GM04504 (cell line): ENCODE data around the gene GRSF1.
"Not testable (repeated sequence)": the region's sequence is repeated elsewhere in the genome, so short reads cannot be mapped to it uniquely, and the experiment has no call there.

Experiments used
- DNase-seq: peaks from one replicate; pipeline ENCODE4 v3.0.0-alpha.2; 2012; ENCODE audit warnings: low read depth

Gene GRSF1

GRCh38 chr4:70833675-70834074 is 6.0 kb downstream of the GRSF1 start:
- no peak for DNase-seq

DNA sequence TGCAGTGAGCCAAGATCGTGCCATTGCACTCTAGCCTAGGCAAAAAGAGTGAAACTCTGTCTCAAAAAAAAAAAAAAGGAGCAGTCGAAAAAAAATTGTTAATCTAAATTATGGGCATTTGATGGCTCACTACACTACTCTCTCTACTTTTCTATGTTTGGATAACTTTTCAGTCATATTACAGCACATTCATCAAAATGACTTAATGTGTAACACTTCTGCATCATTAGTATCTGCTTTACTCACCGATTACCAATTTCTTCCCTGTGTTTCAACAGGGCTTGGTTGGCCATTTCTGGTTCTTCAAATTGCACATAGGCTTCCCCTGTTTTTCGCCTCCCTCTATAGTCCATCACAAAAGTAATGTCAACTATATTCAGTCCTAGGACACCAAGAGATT is 8.4 kb downstream of the GRSF1 start:
- no peak for DNase-seq

- DNase-seq: no peak
These were observed 9.6 kb downstream of the GRSF1 start for GRCh38 chr4:70830054-70830453.

- DNase-seq: no peak
These were observed 10.2 kb downstream of the GRSF1 start for GRCh38 chr4:70829492-70829891.

DNA sequence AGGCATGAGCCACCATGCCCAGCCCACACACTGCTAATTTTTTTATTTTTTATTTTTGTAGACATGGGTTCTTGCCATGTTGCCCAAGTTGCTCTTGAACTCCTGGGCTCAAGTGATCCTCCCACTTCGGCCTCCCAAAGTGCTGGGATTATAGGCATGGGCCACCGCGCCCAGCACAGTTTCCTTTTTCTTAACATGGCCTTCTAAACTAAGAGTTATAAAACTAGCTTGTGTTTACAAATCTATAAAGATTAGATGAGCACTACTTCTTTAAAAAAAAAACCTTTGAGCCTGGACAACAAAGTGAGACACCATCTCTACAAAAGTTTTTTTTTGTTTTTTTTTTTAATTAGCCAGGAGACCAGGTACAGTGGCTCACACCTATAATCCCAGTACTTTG is 10.7 kb downstream of the GRSF1 start:
- DNase-seq: no peak

DNA sequence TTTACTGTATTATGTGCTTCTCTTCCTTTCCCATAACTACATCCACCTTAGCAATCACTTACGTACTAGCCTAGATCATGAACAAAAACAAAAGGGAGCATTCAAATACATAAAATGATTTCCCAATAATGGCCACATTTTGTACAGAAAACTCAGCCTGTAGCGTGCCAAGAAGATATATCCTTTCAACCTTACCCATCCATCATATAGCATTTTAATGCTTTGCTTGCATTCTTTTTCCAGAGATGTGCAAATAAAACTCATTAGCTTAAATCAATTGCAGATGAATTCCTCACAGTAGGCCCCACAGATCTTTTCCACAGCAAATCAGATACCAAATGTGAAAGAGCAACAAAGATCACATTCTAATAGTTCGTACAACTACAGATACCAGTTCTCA is 20.8 kb downstream of the GRSF1 start:
- DNase-seq: no peak

GRCh38 chr4:70818173-70818855 is 21.4 kb downstream of the GRSF1 start:
- DNase-seq: no peak

DNA sequence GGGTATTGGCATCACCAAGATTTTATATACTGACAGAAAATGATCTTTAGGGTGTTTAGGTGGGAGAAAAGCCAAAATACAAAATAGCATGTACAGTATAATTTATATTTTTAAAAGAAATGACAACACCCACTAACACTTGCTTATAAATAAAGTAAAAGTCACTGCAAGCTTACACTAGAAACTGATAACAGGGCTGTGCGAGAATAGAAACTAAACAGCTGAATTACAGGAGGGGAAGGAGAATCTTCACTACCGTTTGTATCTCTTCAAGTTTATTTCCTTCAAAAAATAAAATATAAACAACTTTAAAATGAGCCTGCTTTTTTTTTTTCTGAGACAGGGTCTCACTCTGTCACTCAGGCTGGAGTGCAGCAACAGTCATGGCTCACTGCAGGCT is 22.8 kb downstream of the GRSF1 start:
- DNase-seq: no peak

DNA sequence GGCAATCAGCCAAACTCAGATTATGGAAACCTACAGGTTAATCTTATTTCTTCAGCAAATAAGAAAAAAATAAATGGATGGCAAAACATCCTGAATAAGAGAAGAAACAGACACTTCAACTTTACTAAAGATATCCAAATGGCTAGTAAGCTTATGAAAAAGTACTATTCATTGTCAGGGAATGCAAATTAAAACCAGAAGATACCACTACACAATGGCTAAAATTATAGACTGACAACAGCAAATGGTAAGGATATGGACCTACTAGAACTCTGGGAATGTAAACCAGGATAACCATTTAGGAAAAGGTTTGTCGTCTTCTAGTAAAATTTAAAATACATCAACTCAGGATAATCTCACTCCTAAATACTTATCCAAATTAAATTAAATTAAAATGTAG is 24.3 kb downstream of the GRSF1 start:
- DNase-seq: no peak

DNA sequence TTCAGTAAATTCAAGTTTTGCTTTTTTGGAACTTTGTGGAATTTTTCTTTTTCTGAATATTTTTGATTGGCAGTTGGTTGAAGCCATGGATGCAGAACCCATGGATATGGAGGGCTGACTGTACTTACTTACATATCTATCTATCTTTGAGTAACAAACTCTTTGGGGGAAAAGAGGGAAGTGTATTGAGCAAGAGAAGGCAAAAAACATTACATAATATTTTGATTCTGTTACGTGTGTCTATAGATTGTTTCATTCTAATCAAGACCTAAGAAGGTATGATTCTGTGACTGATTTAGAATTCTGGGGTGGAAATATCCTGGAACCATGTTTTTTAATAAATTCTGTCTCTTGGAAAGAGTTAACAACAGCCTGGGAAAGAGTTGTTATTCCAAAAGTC is 31.5 kb downstream of the GRSF1 start:
- no peak for DNase-seq

DNA sequence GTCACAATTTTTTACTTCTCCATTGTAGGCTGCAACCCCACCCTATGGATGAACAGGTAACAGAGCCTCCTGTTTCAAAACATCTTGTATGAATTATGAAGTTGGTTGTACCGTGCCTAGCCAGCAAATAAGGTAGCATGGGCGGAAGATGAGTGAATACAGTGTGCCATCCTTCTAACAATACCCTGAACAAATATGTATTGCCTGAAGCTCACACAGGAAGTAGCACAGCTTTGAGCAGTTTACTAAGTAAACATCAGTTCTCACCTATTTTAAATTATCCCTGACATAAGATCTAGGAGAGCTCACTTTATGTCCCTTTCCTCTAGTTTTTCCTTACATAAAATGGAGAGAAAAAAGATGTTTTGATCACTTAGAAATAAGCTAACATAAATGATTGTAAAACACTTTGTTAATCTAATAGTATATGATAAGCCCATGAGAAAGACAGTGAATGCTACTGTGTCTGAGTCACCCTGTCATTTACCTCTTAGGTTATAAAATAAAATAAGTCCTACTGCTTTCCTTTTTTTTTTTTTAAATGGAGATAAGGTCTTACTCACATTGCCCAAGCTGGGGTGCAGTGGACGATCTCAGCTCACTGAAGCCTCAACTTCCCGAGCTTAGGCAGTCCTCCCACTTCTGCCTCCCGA is 36.6 kb downstream of the GRSF1 start:
- DNase-seq: no peak

DNA sequence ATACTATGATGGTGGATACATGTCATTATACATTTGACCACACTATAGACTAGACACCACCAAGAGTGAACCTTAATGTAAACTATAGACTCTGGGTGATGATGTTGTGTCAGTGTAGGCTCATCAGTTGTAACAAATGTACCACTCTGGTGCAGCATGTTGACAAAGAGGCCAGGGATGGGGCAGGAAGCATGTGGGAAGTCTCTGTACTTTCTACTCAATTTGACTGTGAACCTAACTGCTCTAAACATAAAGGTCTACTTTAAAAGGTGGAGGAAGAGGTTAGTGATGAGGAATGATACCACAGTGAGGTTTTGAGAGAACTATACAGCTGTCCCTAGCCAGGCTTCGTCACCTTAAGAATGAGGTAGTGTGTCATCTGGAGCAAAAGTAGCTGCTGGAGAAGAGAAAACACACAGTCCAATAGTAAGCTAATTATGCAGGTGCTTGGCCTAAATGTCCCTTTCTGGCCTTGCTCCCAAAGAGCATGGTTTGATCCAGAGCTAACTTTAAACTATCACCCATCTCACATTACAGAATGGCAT is 38.4 kb downstream of the GRSF1 start:
- no peak for DNase-seq

- no peak for DNase-seq
These were observed 46.1 kb downstream of the GRSF1 start for GRCh38 chr4:70793626-70794025.

DNA sequence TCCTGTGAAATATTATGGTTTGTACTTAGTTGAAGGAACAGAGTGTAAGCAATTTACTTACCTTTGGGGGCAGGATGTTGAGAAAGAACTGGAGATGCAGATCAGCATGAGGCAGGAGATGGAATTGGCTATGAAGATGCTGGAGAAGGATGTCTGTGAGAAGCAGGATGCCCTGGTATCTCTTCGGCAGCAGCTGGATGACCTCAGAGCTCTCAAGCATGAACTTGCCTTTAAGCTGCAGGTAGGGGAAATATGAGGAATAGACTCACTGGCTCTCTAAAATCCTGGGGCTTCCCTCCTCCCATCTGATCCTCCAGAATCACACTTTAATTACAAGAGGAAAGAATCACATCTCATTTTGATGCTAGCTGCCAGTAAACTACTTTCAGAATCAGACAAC is 51.0 kb downstream of the GRSF1 start:
- DNase-seq: no peak

DNA sequence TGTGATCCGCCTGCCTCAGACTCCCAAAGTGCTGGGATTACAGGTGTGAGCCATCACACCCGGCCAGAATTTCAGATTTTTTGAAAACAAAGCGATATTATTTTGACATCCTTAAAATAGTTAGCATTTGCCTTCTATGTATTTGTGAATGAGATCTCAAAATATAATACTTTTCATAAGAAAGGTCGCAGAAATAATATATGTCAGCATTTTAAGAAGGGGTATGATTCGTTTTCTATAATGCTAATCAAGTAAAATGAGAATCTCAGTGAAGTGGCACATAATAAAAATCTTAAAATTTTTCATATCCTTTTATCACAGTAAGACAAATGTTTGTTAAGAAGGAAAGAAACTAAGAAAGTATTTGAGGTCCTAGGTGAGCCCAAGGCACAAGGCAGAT is 52.2 kb downstream of the GRSF1 start:
- no peak for DNase-seq

DNA sequence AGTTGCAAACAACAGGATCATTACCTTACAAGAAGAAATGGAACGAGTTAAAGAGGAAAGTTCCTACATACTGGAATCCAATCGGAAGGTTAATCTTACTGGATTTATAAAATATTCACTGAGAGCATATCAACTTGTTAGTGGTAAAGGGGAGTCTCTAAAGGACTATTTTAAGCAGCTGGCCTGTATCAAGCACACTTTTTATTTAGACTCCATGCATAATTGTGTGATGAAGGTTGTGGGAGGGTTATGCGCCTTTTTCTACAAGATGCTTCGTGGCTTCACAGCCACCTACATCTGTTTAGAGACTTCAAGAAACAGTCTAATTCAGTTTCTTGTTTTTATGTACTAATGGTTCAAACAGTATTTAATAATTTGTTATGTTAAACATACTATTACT is 56.6 kb downstream of the GRSF1 start:
- no peak for DNase-seq

- no peak for DNase-seq
These were observed 60.7 kb downstream of the GRSF1 start for GRCh38 chr4:70778888-70779422.

DNA sequence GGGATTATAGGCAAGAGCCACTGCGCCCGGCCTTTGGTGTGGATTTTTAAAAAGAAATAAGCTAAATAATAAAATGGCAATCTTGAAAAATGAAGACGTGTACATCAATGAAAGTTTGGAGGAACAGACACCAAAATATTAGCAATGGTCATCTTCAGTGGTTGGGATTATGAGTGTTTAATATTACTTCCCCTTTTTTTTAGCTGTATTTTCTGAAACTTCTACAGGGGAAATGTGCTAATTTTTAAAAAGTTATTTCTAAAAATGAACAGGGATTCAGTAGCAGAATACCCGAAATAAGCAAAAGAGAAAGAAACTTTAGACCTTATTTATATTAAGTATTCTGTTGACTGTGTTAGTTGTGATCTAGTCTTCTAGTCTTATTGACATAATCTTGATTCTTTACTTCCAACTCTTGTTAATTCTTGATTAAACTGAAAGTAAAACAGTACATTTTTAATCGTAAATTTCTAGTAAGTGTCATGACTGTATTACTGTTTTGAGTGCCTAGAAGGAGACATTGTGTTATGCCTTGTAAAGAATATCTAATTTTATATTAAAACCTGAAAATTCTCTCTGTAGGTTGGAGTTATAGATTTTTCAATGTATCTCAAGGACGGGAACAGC is 66.6 kb downstream of the GRSF1 start:
- no peak for DNase-seq

- DNase-seq: not testable (repeated sequence)
These were observed 70.3 kb downstream of the GRSF1 start for GRCh38 chr4:70769396-70769795.

GRCh38 chr4:70768301-70768948 is 71.3 kb downstream of the GRSF1 start:
- no peak for DNase-seq
